Measurements from ENCODE around the gene NYAP2. TPM values are rescaled to one million over a fixed set of nuclear protein-coding genes. Genes with fewer than 3 reads are reported as not detected.

Gene NYAP2
- polyA plus RNA-seq, 3 donors: not detected

DNA sequence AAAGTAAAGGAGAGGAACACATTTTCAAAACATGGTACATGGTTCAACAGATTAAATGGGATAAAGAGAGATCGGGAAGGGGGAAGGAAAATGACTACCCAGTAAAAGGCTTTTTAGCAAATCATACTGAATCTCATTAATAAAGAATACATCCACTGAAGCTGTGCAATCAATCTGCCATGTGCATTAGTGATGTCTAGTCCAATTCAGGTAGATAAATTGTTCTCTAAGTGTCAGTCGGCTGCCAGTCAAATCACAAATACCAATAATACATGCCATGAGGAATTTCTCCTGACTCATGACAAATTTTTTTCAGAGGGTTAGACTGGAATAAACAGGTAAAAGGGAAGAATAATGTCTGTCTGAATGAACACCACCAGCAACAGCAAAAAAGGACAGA is 22.6 kb downstream of the NYAP2 start:
- Mint-ChIP-seq H3K36me3 (no peaks in the 10 kb centered on the region), H3K27ac (no peak overlapping the region), H3K4me1 (no peaks in the 10 kb centered on the region), H3K9me3 (no peaks in the 10 kb centered on the region), H3K27me3 (ENCODE audit: low read depth in 3 of 3) (peaks cover 0 to 1% (median 0%) of the 10 kb centered on the region in 3 donors), H3K4me3 (no peak overlapping the region)
- DNase-seq: no peak
- H3K27ac ChIP-seq (ENCODE audit: low read depth in 1 of 2, low read length in 2 of 2): no peak overlapping the region
- WGBS (ENCODE audit: insufficient coverage): no CpG with 5 or more reads among the region's 2 CpGs
- no peaks in the 10 kb centered on the region for H3K27me3 ChIP-seq (ENCODE audit: control insufficient read depth in 2 of 2, insufficient read depth in 2 of 2, low read length in 2 of 2)
- H3K4me1 ChIP-seq (ENCODE audit: control insufficient read depth in 1 of 2, insufficient read depth in 2 of 2, low read length in 2 of 2): no peaks in the 10 kb centered on the region
- no peak overlapping the region for H3K9ac ChIP-seq (ENCODE audit: insufficient read depth, low read length, poor library complexity, severe bottlenecking)
- no peaks in the 10 kb centered on the region for H4K20me1 ChIP-seq (ENCODE audit: insufficient read depth, low read length)
- no peak overlapping the region for H3K4me3 ChIP-seq (replicated peaks in 1 of 3; ENCODE audit: low read depth in 2 of 3, low read length in 3 of 3)
- intact Hi-C loops (cut with micrococcal nuclease): no loop called here
- no peak overlapping the region for H3K4me2 ChIP-seq (replicated peaks; ENCODE audit: extremely low read depth, low read length, poor library complexity, severe bottlenecking)
- no peaks in the 10 kb centered on the region for H3K79me2 ChIP-seq (ENCODE audit: insufficient read depth, low read length)
- H3K9me3 ChIP-seq (replicated peaks in 1 of 2; ENCODE audit: control insufficient read depth in 1 of 2, insufficient read depth in 1 of 2, low read length in 2 of 2): no peaks in the 10 kb centered on the region
- no peak for TF ChIP-seq CTCF (IDR thresholded peaks at IDR 0.05)
- H2AFZ ChIP-seq (ENCODE audit: insufficient read depth, low read depth, low read length, poor library complexity, severe bottlenecking): no peak overlapping the region
- H3K36me3 ChIP-seq (replicated peaks in 1 of 2; ENCODE audit: control insufficient read depth in 1 of 2, insufficient read depth in 2 of 2, low read length in 2 of 2): no peaks in the 10 kb centered on the region

- H3K79me2 ChIP-seq (ENCODE audit: insufficient read depth, low read length): no peaks in the 10 kb centered on the region
- no peak overlapping the region for H3K9ac ChIP-seq (ENCODE audit: insufficient read depth, low read length, poor library complexity, severe bottlenecking)
- no peaks in the 10 kb centered on the region for H3K27me3 ChIP-seq (ENCODE audit: control insufficient read depth in 2 of 2, insufficient read depth in 2 of 2, low read length in 2 of 2)
- Mint-ChIP-seq H3K4me3 (no peak overlapping the region), H3K4me1 (no peaks in the 10 kb centered on the region), H3K36me3 (no peaks in the 10 kb centered on the region), H3K27me3 (ENCODE audit: low read depth in 3 of 3) (peaks cover 0 to 2% (median 0%) of the 10 kb centered on the region in 3 donors), H3K9me3 (peaks cover 0 to 1% (median 0%) of the 10 kb centered on the region in 7 donors), H3K27ac (no peak overlapping the region)
- H4K20me1 ChIP-seq (ENCODE audit: insufficient read depth, low read length): no peaks in the 10 kb centered on the region
- no peaks in the 10 kb centered on the region for H3K9me3 ChIP-seq (replicated peaks in 1 of 2; ENCODE audit: control insufficient read depth in 1 of 2, insufficient read depth in 1 of 2, low read length in 2 of 2)
- intact Hi-C loops (cut with micrococcal nuclease): no loop called here
- TF ChIP-seq CTCF (IDR thresholded peaks at IDR 0.05): no peak
- no CpG with 5 or more reads among the region's 1 CpG for WGBS (ENCODE audit: insufficient coverage)
- H3K27ac ChIP-seq (ENCODE audit: low read depth in 1 of 2, low read length in 2 of 2): no peak overlapping the region
- H3K4me3 ChIP-seq (replicated peaks in 1 of 3; ENCODE audit: low read depth in 2 of 3, low read length in 3 of 3): no peak overlapping the region
- H2AFZ ChIP-seq (ENCODE audit: insufficient read depth, low read depth, low read length, poor library complexity, severe bottlenecking): no peak overlapping the region
- no peak overlapping the region for H3K4me2 ChIP-seq (replicated peaks; ENCODE audit: extremely low read depth, low read length, poor library complexity, severe bottlenecking)
- no peaks in the 10 kb centered on the region for H3K4me1 ChIP-seq (ENCODE audit: control insufficient read depth in 1 of 2, insufficient read depth in 2 of 2, low read length in 2 of 2)
- DNase-seq: no peak
- H3K36me3 ChIP-seq (replicated peaks in 1 of 2; ENCODE audit: control insufficient read depth in 1 of 2, insufficient read depth in 2 of 2, low read length in 2 of 2): no peaks in the 10 kb centered on the region
These were observed 25.8 kb downstream of the NYAP2 start for GRCh38 chr2:225425284-225425683.
